Measurements from ENCODE around the gene KLHL6. TPM values are rescaled to one million over a fixed set of nuclear protein-coding genes. Genes with fewer than 3 reads are reported as not detected.
A peak's percentile ranks its signal among the peaks of the same experiment; 100 is the strongest.
"Not testable (repeated sequence)": the region's sequence is repeated elsewhere in the genome, so short reads cannot be mapped to it uniquely, and the experiment has no call there.

The KLHL6 gene
- total RNA-seq, 1 donor from 2014 or later: 0.65 TPM

DNA sequence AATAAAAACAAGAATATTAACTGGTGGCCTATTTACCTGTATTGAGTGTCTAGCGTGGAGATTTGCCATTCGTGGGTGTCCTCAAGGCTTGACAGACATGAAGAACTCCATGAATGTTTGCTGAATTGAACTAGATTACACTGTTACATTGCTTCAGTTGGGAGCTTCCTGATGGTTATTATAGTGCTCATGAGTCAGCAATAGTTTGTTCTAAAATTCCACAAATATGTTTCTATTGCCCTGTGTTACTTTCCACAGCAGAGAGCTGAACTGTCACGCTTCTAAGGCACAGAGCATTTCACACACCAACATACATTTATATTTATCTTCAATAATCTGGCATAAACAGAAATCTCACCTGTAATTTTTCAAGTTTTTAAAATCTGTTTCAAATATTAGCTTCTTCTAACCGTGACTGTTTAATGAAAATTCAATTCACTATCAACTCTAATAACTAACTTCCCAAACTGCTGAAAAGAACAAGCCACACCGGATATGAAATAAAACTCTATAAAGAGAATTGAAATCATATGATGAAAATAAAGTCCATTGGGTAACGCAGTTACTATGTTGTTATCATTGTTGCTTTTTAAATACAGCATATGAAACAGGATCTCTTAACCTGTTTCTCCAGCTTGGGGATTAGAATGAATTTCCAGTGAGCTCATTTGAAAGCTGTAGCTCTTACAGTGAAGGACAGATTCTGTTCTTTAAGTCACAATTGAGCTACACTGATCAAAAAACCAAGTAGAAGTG, 65.9 kb downstream of the KLHL6 start:
- no peak for ATAC-seq

DNA sequence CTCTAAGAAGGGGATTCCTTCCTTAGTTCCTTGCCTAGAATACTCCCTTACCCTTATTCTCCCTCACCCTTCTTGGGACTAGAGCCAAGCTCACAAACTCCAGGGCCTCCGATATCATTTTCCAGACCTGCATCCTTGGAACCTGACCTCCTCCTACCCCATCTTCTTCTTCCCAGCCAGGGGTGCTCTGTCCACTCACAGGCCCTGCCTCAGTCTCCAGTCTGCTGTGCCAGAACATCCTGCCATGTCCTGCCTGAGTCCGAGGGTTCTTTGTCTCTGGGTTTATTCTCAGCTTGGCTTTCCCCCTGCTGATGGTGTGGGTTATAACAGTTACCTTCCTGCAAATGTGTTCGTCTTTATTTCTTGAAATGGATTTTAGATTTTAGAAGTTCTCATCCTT, 67.2 kb downstream of the KLHL6 start:
- DNase-seq (ENCODE audit: low spot score) (peak; percentile 19), ATAC-seq (no peak)

More for the DNA sequence above, 65.9 kb downstream of the KLHL6 start:
- DNase-seq (ENCODE audit: low spot score): no peak

DNA sequence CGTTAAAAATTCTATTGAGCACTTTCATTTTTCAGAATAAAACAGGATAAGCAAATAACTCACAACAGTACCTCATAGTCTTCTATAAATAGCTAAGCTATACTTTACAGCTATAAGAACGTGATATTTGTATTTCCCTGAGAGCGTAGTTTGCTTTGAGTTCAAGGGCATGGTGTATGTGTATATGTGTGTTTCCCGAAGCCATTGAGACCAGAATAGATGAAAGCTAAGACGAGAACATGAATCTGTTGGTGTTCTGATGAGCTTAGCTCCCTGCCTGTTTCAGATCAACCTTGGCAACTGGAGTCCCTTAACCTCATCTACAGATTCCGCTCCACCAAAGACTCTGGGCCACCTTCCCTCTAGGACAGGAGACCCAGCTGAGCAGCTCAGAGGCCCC, 67.6 kb downstream of the KLHL6 start:
- ATAC-seq (no peak), DNase-seq (ENCODE audit: low spot score) (peak; percentile 22)

DNA sequence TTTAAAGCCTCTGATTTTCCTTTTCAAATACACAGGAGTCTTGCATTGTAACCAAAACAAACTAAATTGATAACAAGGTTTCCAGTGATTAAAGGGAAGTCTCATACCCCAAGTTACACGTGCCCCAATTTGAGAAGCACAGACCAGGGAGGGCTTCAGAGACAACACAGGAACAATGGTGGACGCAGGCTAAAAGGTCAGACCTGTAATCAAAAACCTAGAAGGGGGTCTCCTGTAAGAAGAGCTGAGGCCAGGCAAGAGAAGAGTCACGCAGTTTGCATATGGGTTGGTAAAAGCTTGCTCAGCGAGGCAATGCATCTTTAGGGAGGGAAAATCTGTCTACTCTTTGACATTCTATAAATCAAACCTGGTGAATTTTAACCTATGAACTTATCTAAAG, 68.5 kb downstream of the KLHL6 start:
- ATAC-seq: no peak

DNA sequence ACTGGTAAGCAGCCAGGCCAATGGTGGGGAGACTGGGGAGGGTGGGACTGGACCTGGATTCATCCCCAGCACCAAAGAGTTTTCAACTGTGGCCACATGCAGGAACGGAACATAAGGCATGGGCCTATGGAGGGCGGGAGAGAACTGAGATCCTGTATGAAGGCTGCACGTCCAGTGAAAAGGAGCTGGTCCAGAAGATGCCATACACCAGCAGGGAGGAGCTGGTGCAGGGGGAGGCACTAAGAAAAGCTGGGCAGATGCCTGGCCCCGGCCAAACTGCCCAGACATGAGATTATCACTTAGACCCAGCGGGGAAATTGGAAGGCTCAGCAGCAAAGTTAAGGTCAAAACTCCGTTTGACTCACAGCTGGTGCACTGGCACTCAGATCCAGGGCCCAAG, 69.0 kb downstream of the KLHL6 start:
- DNase-seq (ENCODE audit: low spot score): no peak
- ATAC-seq: no peak

More for the DNA sequence above, 68.5 kb downstream of the KLHL6 start:
- peak; percentile 6 for DNase-seq (ENCODE audit: low spot score)

DNA sequence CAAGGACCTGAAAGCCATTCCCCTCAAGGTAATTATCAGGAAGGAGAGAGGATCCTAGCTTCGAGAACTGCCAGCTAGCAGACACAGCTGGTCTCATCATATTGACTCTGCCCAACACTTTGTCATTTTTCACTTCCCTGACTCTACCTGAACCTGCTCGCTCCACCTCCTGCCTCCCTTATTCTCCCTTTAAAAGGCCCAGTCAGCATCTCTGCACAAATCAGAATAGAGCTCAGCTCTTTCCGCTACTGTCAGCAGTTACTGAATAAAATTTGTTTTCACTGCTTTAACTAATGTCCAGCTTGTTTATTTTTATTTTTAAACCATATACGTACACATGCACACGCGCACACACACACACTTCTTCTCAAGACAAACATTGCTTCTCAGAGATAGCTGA, 69.9 kb downstream of the KLHL6 start:
- ATAC-seq (peak; percentile 10), DNase-seq (ENCODE audit: low spot score) (peak; percentile 23)

DNA sequence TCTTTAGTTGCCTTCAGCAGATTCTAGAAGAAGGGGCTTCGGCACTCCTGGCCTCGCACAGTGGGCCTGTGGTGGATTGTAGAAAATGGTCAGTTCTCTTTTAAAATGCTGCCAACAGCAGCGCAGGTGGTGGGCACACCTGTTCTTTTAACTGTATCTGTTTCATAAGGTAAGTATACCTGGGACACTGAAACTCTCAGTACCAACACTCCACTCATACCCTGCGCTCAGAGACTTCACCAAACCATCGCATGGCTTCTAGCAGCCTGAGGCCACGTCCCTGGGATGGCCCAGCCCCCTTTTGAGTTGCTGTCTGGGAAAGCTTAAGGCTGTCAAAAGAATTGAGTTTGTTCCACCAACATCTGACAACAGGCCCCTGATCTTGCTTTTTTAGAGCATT, 70.4 kb downstream of the KLHL6 start:
- peak; percentile 36 for DNase-seq (ENCODE audit: low spot score)
- peak; percentile 11 for ATAC-seq

DNA sequence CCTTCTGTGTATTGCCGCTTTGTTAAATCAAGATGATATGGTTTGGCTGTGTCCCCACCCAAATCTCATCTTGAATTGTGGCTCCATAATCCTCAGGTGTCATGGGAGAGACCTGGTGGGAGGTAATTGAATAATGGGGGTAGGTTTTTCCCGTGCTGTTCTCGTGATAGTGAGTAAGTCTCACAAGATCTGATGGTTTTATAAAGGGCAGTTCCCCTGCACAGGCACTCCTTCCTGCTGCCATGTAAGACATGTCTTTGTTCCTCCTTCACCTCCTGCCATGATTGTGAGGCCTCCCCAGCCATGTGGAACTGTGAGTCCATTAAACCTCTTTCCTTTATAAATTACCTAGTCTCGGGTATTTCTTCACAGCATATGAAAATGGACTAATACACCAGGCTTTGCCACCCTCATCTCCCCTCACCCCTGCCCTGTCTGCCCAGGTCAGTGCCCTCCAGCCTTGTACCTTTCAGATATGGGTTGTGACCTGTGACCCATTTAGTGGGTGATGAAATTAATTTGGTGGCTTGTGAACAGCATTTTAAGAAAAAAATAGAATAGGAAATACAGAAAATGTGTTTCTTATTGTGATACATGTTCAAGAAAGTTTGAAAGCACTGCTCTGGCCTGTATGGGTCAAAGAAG, 71.0 kb downstream of the KLHL6 start:
- peak; percentile 83 for ATAC-seq

DNA sequence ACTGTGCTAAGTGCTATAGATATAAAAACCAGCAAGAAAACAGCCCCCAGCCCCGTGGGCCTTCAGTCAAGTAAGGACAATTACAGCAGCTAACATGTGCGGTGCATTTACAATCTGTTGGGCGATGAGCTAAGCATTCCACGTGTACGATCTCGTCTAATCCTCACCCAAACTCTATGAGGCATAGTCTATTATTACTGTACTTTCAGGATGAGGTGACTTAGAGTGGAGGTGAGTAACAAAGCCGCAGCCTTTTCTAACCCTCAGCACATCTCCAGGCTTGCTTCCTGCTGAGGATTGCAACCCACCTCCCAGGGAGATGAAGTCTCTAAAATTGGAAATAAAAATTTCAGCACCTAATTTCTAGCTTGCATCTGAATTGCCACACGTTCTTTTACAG, 73.9 kb downstream of the KLHL6 start:
- ATAC-seq (no peak), DNase-seq (ENCODE audit: low spot score) (no peak)

More for the DNA sequence above, 71.0 kb downstream of the KLHL6 start:
- DNase-seq (ENCODE audit: low spot score): peak; percentile 75

DNA sequence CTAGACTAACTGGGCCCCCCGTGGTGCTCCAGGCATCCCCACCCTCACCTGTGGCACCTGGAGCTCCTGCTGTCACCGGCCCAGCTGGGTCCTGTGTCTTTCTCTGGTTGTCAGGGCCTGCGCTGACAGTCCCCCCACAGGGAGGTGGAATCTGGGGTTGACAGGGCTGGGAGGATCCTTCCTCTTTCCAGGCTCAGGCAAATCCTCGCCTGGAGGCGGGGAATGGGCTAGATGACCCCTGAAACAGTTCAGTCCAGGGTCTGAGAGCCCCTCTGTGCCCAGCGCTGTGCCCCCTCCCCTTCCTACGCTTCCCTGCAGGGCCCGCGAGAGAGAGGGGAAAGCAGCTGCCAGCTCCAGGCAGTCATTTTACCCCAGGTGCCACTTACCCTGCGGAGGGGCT, 77.0 kb downstream of the KLHL6 start:
- ATAC-seq (no peak), DNase-seq (ENCODE audit: low spot score) (no peak)

DNA sequence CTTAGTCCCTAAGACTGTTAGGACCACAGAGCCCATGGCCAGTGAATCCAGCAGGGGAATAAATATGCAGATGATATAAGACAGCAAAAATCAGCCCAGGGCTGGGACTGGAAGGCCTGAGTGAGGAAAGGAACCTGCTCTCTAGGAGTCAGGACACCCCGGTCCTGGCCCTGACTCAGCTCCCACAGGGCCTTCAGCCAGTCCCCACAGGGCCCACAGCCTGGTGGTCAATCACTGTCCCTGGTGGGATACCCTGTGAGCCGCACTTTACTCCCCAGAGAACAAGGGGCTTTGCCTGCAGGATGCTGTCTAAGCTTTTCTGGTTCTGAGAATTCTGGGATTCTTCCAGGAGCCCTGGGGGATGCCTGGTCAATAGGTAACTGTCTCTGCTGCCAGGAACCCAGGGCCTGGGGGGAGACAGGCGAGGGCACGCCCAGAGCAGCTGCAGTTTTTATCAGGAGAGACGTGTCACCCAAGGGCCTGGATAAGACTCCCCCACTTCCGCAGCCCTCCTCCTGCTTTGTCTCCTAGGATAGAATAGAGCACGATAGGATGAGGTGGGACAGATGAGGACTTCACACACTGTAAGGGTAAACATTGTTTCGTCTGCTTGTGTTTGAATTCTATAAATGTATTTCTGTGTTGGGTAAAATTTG, 77.6 kb downstream of the KLHL6 start:
- no peak for DNase-seq (ENCODE audit: low spot score)
- ATAC-seq: no peak

DNA sequence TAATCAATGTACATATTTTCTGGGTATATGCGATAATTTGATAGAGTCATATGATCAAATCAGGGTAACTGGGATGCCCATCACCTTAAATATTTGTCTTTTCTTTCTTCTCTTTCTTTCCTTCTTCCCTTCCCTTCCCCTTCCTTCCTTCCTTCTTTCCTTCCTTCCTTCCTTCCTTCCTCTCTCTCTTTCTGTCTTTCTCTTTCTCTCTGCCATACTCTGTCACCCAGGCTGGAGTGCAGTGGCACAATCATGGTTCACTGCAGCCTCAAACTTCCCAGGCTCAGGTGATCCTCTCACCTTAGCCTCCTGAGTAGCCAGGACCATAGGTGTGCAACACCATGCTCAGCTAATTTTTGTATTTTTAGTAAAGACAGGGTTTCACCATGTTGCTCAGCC, 79.7 kb downstream of the KLHL6 start:
- DNase-seq (ENCODE audit: low spot score); ATAC-seq: not testable (repeated sequence)

DNA sequence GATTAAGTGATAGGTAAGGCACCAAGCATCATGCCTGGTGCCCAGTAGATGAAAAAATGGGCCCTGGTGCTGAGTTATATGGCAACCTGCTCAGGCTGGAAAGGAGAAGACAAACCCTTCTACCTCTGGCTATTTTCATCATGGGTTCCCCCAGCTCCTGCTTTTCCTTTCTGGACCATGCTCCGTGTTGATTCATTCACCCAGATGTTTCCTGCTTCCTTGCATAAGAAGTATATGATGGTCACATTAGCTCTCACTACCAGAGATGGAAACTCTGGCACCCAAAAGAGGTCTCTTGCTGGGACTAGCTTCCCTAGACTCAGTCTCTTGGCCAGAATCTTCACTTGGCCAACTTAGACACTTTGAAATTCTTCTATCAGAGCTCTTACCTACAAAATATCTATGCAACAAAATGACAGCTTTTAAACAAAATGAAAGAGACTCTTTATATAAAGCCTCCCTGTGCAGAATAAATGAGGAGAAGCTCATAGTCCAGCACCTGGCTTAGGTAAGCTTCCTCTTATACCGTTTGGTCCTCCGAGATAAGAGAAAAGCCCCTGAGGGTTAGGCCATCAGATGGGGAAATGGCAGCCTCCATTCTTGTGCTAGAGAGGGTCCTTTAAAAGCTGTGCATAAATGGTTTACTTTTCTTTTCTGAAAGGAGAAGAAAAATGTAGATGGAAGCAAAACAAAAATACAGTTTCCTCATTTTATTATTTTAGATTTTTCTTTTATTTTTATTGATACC, 80.3 kb downstream of the KLHL6 start:
- ATAC-seq (no peak), DNase-seq (ENCODE audit: low spot score) (no peak)

DNA sequence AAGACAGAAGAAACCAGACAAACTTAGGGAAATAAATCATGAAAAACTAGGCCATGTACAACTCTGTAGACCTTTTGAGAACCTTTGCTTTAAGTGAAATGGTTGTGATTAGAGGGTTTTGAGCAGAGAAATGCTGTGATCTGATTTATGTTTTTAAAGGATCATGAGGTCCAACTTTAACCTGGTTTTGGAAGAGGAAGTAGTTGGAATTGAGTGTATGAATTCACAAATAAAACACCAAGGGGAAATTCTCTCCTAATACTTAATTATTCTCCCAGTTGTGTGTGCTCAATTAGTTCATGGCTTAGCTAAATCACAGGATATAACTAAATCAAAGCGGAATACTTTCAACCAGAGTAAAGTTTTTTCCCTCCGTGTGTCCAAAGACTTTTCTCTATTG, 81.5 kb downstream of the KLHL6 start:
- DNase-seq (ENCODE audit: low spot score): no peak
- ATAC-seq: no peak

DNA sequence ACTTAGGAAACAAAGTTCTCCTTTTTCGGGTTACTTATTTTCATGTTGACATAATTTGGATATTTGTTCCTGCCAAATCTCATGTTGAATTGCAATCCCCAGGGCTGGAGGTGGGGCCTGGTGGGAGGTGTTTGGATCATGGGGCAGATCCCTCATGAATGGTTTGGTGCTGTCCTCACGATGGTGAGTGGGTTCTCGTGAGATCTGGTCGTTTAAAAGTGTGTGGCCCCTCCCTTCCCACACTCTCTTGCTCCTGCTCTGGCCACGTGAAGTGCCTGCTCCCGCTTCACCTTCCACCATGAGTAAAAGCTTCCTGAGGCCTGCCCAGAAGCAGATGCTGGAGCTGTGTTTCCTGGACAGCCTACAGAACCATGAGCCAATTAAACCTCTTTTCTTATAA, 83.4 kb downstream of the KLHL6 start:
- no peak for ATAC-seq
- DNase-seq (ENCODE audit: low spot score): no peak

DNA sequence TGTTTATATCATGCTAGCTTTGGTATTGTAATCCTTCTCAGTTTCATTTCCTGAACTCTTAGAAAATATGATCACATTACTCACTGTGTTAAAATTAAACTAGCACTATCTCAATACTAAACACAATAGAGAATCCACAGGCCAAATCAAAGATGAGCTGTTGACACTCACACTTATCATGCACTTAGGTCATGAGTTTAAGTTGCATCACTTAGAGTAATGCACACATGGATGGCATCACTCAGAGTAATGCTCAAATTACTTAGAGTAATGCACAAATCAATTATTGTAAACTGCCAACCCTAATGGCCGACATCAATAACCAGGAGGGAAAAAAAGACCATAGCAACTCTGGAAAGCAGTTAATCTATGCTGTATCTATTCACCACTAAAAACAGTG, 87.1 kb downstream of the KLHL6 start:
- ATAC-seq (peak; percentile 58), DNase-seq (ENCODE audit: low spot score) (no peak)

DNA sequence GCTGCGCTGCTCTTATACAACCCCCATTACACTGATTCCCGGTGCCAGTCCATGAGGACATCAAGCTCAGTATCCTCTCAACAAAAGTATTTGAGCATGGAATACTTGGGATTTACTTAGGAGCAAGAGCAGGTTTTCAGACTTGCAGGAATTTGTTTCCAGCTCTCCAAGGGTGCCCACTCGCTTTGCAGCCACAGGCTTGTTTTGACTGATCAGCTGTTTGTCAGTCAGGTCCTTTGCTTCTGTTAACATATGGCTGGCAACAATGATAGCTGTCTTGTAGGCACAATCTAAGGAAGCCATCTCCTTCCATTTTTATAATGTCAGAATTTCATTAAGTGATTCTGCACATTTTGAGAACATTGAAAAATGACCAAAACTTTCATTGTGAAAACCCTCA, 88.9 kb downstream of the KLHL6 start:
- ATAC-seq (no peak), DNase-seq (ENCODE audit: low spot score) (no peak)

DNA sequence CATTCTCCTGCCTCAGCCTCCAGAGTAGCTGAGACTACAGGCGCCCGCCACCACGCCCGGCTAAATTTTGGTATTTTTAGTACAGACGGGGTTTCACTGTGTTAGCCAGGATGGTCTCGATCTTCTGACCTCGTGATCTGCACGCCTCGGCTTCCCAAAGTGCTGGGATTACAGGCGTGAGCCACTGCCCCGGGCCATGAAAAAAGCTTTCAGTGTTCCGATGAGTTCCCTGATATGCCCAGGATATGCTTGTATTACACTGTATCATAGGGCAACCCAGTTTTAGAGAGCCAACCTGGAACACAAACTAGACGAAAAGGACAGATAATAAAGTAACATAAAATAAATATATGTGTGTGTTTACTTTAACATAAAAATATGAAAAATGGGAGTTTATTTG, 89.8 kb downstream of the KLHL6 start:
- ATAC-seq: not testable (repeated sequence)

DNA sequence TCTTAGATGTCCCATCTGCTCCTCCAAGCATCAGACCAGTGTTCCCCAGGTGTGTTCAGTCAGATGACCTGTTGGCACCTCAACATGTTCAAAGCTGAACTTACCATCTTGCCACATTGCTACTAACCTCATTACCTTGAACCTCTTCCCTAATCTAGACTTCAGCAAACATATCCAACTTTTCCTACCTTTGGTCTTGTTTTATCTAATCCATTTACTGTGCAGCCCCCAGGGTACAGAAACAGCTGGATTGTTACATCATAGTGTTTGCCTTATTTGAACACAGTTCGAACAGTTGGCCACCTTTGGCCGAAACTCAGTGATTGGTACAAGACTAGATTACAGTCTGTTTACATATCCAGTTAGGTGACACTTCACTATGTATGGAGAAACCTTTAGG, 91.0 kb downstream of the KLHL6 start:
- ATAC-seq: peak; percentile 62
- peak; percentile 69 for DNase-seq (ENCODE audit: low spot score)

More for the DNA sequence above, 89.8 kb downstream of the KLHL6 start:
- DNase-seq (ENCODE audit: low spot score): not testable (repeated sequence)

DNA sequence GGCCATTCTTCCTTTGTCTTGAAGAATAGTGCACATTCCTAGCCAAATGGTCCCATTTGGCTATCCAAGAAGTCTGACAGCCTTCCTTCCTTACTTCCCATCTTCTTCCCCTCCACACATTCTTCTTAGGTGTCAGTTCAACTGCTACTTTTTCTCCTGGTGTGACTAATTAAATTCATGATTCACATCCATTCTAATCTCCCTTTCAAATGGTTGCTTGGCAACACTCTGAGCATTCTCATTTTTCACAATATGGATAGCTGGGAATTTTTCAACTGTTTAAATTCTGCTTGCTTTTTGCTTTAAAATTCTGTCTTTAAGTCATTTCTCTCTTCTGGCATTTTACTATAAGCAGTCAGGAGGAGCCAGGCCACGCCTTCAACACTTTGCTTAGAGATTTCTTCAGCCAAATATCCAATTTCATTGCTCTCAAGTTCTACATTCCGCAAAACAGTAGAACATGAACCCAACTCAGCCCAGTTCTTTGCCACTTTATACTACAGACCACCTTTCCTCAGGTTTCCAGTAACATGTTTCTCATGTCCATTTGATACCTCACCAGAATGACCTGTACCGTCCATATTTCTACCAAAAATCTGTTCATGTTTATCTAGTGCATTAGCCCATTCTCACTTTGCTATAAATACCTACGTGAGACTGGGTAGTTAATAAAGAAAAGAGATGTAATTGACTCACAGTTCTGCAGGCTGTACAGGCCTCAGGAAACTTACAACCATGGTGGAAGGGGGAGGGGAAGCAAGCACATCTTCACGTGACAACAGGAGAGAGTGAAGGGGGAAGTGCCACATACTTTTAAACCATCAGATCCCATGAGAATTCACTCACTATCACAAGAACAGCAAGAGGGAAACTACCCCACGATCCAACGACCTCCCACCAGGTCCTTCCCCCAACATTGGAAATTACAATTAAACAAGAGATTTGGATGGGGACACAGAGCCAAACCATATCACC, 95.1 kb downstream of the KLHL6 start:
- DNase-seq (ENCODE audit: low spot score) (no peak), ATAC-seq (no peak)

All from left lobe of liver (tissue), 2 donors.